K562 (cell line): ENCODE data around the gene FHIP2A. TPM values are rescaled to one million over a fixed set of nuclear protein-coding genes. Genes with fewer than 3 reads are reported as not detected.

Experiments used
- ARID1B ChIP-seq: fragments of 450-650 bp; IDR thresholded peaks from 2 replicates; pipeline ENCODE4 v1.6.1; 2016; ENCODE audit warnings: antibody characterized with exemption, mild to moderate bottlenecking, inconsistent platforms
- CBX8 ChIP-seq: fragments of 200-600 bp; sonication (generic); IDR thresholded peaks from 2 replicates; pipeline ENCODE4 v1.6.1; 2012; ENCODE audit warnings: borderline replicate concordance, mixed run types, low read depth, mild to moderate bottlenecking, moderate library complexity, mixed read lengths, low read length, control low read depth, inconsistent platforms; ENCODE audit not compliant: poor library complexity, severe bottlenecking; ENCODE audit errors: extremely low read depth
- CCNT2 ChIP-seq: IDR thresholded peaks from 2 replicates; pipeline ENCODE4 v1.6.1; 2011; ENCODE audit warnings: borderline replicate concordance, low read depth, mild to moderate bottlenecking, moderate library complexity, mixed read lengths, low read length; ENCODE audit not compliant: insufficient read length; ENCODE audit errors: extremely low read depth
- CXXC5 ChIP-seq: fragments of 250-450 bp; sonication (Bioruptor Pico); IDR thresholded peaks from 2 replicates; pipeline ENCODE4 v1.8.0; 2022; ENCODE audit warnings: inconsistent platforms, mild to moderate bottlenecking, moderate library complexity
- MAZ ChIP-seq, 2 experiments: fragments of 450-650 bp in 1 of 2; sonication (generic) in 1 of 2; formaldehyde crosslinking; IDR thresholded peaks in 1 of 2; conservative IDR thresholded peaks in 1 of 2; 2 replicates each; pipeline versions ENCODE4 v1.4.0 to v1.5.0; 2020; ENCODE audit warnings: mild to moderate bottlenecking in 1 of 2, missing genetic modification reagents in 1 of 2
- SMARCC2 ChIP-seq: fragments of 450-650 bp; IDR thresholded peaks from 2 replicates; pipeline ENCODE4 v1.6.1; 2017; ENCODE audit warnings: antibody characterized with exemption, moderate library complexity, mild to moderate bottlenecking, low read depth
- XRCC4 ChIP-seq: IDR thresholded peaks from one replicate; pipeline ENCODE4 v1.6.1; 2011; ENCODE audit not compliant: insufficient read depth, insufficient read length; ENCODE audit errors: extremely low read depth
- ZFX ChIP-seq: sonication (generic); formaldehyde crosslinking; IDR thresholded peaks from 2 replicates; pipeline ENCODE4 v1.8.0; 2022; ENCODE audit warnings: mild to moderate bottlenecking, missing genetic modification reagents, moderate library complexity
- ZNF175 ChIP-seq: fragments of 200-800 bp; sonication (Bioruptor generic); IDR thresholded peaks from 2 replicates; pipeline ENCODE4 v1.6.1; 2016; ENCODE audit warnings: low read depth, mild to moderate bottlenecking, missing genetic modification characterization, missing compliant biosample characterization
- ZNF639 ChIP-seq, 2 experiments: fragments of 200-800 bp in 1 of 2; sonication (Bioruptor generic) in 1 of 2; sonication (generic) in 1 of 2; formaldehyde crosslinking in 1 of 2; IDR thresholded peaks in 1 of 2; conservative IDR thresholded peaks in 1 of 2; 2 replicates each; pipeline versions ENCODE4 v1.5.0 to v1.6.1; 2016 to 2020; ENCODE audit warnings: missing compliant biosample characterization in 1 of 2, missing genetic modification characterization in 1 of 2, missing genetic modification reagents in 1 of 2
- polyA plus RNA-seq, 8 experiments: library from polyadenylated mRNA; depleted of rRNA in 4 of 8; stranded (reverse) in 5 of 8; unstranded in 3 of 8; fragments of >200 nt; fragmentation: Nextera tagmentation in 2 of 8; fragmentation: Illumina TruSeq in 1 of 8; extraction: Ambion mirVana in 2 of 8; extraction: Trizol in 1 of 8; gene quantifications; 2 replicates each; pipeline versions ENCODE4 v1.2.1 to v1.2.3, GENCODE V29; 2011 to 2014; ENCODE audit warnings: inconsistent platforms in 1 of 8, missing spikeins in 1 of 8
- total RNA-seq, 7 experiments: library from RNA; depleted of rRNA in 6 of 7; stranded (reverse); fragments of >200 nt in 6 of 7; fragmentation: Illumina TruSeq in 2 of 7; extraction: Trizol in 2 of 7; gene quantifications; 2 replicates each; pipeline versions ENCODE4 v1.2.1 to v1.2.3, GENCODE V29; 2011 to 2021; ENCODE audit warnings: low replicate concordance in 1 of 7
- TF ChIP-seq, protein P1 (sequence below), 2 experiments: fragments of 450-650 bp; formaldehyde crosslinking in 1 of 2; IDR thresholded peaks; 2 replicates each; pipeline versions ENCODE4 v1.4.0 to v1.6.1; 2014 to 2020; ENCODE audit warnings: mild to moderate bottlenecking in 2 of 2, borderline replicate concordance in 1 of 2, low read depth in 1 of 2
- TF ChIP-seq, protein P2 (sequence below), 2 experiments: IDR thresholded peaks in 1 of 2; conservative IDR thresholded peaks in 1 of 2; 2 replicates each; pipeline ENCODE4 v1.6.1; 2016; ENCODE audit warnings: low read depth in 2 of 2, mild to moderate bottlenecking in 1 of 2, missing compliant biosample characterization in 1 of 2, missing genetic modification characterization in 1 of 2, moderate library complexity in 1 of 2

The FHIP2A gene
- total and polyA plus RNA-seq, 9 of the 15 experiments (the other 6 are each of a cell fraction or from before 2014, with no cell fraction given), result 1.5 to 7.4 (median 3.3) TPM

- TF ChIP-seq, protein P1, sequence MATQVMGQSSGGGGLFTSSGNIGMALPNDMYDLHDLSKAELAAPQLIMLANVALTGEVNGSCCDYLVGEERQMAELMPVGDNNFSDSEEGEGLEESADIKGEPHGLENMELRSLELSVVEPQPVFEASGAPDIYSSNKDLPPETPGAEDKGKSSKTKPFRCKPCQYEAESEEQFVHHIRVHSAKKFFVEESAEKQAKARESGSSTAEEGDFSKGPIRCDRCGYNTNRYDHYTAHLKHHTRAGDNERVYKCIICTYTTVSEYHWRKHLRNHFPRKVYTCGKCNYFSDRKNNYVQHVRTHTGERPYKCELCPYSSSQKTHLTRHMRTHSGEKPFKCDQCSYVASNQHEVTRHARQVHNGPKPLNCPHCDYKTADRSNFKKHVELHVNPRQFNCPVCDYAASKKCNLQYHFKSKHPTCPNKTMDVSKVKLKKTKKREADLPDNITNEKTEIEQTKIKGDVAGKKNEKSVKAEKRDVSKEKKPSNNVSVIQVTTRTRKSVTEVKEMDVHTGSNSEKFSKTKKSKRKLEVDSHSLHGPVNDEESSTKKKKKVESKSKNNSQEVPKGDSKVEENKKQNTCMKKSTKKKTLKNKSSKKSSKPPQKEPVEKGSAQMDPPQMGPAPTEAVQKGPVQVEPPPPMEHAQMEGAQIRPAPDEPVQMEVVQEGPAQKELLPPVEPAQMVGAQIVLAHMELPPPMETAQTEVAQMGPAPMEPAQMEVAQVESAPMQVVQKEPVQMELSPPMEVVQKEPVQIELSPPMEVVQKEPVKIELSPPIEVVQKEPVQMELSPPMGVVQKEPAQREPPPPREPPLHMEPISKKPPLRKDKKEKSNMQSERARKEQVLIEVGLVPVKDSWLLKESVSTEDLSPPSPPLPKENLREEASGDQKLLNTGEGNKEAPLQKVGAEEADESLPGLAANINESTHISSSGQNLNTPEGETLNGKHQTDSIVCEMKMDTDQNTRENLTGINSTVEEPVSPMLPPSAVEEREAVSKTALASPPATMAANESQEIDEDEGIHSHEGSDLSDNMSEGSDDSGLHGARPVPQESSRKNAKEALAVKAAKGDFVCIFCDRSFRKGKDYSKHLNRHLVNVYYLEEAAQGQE (IDR thresholded peaks at IDR 0.05; ENCODE audit: borderline replicate concordance), result 0 out of 2 replicates have a peak, but pooled peaks have one; percentile 3
- TF ChIP-seq, protein P1 (CRISPR knock-in tag; IDR thresholded peaks at IDR 0.05; ENCODE audit: low read depth), result no peak
- TF ChIP-seq CCNT2, result peak; percentile 18
- no peak for TF ChIP-seq XRCC4
- no peak for TF ChIP-seq ZNF175
- TF ChIP-seq SMARCC2, result no peak
- no peak for TF ChIP-seq CBX8
- TF ChIP-seq ZFX (CRISPR knock-in tag), result no peak
- no peak for TF ChIP-seq ARID1B
- TF ChIP-seq CXXC5 (CRISPR knock-in tag), result peak; percentile 61
- TF ChIP-seq MAZ (CRISPR knock-in tag; conservative IDR thresholded peaks at IDR 0.05 in 1 of 2, IDR thresholded peaks at IDR 0.05 in 1 of 2), result peak in 1 of 2 experiments; percentile 40; a peak in 1 of 4 replicates
- TF ChIP-seq, protein P2, sequence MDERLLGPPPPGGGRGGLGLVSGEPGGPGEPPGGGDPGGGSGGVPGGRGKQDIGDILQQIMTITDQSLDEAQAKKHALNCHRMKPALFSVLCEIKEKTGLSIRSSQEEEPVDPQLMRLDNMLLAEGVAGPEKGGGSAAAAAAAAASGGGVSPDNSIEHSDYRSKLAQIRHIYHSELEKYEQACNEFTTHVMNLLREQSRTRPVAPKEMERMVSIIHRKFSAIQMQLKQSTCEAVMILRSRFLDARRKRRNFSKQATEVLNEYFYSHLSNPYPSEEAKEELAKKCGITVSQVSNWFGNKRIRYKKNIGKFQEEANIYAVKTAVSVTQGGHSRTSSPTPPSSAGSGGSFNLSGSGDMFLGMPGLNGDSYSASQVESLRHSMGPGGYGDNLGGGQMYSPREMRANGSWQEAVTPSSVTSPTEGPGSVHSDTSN (CRISPR knock-in tag; IDR thresholded peaks at IDR 0.05; ENCODE audit: low read depth), result no peak
- TF ChIP-seq, protein P2 (tag; conservative IDR thresholded peaks at IDR 0.05; ENCODE audit: low read depth), result no peak
- TF ChIP-seq ZNF639 (CRISPR knock-in tag; conservative IDR thresholded peaks at IDR 0.05 in 1 of 2, IDR thresholded peaks at IDR 0.05 in 1 of 2), result peak in 1 of 2 experiments; percentile 62; a peak in 1 of 4 replicates
Observed at GRCh38 chr10:114821293-114821914, at the start of gene FHIP2A (continued).
